Activated T-cell treated with anti-CD3 and anti-CD28 coated beads, Interleukin-2, amount 50 U/mL, for 72 hours (primary cell): ENCODE data around the gene MTCH1. TPM values are rescaled to one million over a fixed set of nuclear protein-coding genes. Genes with fewer than 3 reads are reported as not detected.

Experiments
- ATAC-seq, 2 donors: fragments of 150-1000 bp; cut with Tn5 transposase; replicated peaks in 1 of 2; 2 replicates each; pipeline ENCODE4 v1.10.0; 2021; ENCODE audit warnings: moderate library complexity in 2 of 2, mild to moderate bottlenecking in 1 of 2
- DNase-seq, 2 donors: peaks; one replicate each; pipeline ENCODE4 v3.0.0; 2021 to 2022; ENCODE audit warnings: mixed read lengths in 1 of 2
- H3K27ac Mint-ChIP-seq: one replicate; pipeline ENCODE4 v1.8.0; 2022; ENCODE audit warnings: mild to moderate bottlenecking, moderate library complexity, mixed read lengths
- H3K27me3 Mint-ChIP-seq: one replicate; pipeline ENCODE4 v1.8.0; 2022; ENCODE audit warnings: low read depth, mixed read lengths
- H3K36me3 Mint-ChIP-seq, 2 donors: one replicate each; pipeline ENCODE4 v1.8.0; 2022; ENCODE audit warnings: mixed read lengths in 2 of 2, mild to moderate bottlenecking in 1 of 2; ENCODE audit not compliant: insufficient read depth in 2 of 2
- H3K4me1 Mint-ChIP-seq: one replicate; pipeline ENCODE4 v1.8.0; 2022; ENCODE audit warnings: low read depth, mixed read lengths
- H3K4me3 Mint-ChIP-seq, 2 donors: one replicate each; pipeline ENCODE4 v1.8.0; 2022; ENCODE audit warnings: mild to moderate bottlenecking in 2 of 2, mixed read lengths in 2 of 2, moderate library complexity in 2 of 2
- H3K9me3 Mint-ChIP-seq, 2 donors: one replicate each; pipeline ENCODE4 v1.8.0; 2022; ENCODE audit warnings: mixed read lengths in 2 of 2
- total RNA-seq, 2 donors: library from RNA; stranded (reverse); gene quantifications; one replicate each; pipeline ENCODE4 v1.2.3, GENCODE V29; 2022

MTCH1 gene
- total RNA-seq, 2 donors from 2014 or later: 116 to 149 TPM

- Mint-ChIP-seq H3K4me3 (peak overlapping the region; percentile 11 to 70), H3K4me1 (peaks cover 50% of the 10 kb centered on the region), H3K27me3 (no peaks in the 10 kb centered on the region), H3K27ac (peak overlapping the region; percentile 82), H3K36me3 (peaks cover 4 to 14% of the 10 kb centered on the region in 2 donors), H3K9me3 (peaks cover 0 to 2% of the 10 kb centered on the region in 2 donors)
- no peak for DNase-seq
- peak; percentile 45 to 62 for ATAC-seq
These were observed 59.1 kb downstream of the MTCH1 start for GRCh38 chr6:36926708-36927513.

DNA sequence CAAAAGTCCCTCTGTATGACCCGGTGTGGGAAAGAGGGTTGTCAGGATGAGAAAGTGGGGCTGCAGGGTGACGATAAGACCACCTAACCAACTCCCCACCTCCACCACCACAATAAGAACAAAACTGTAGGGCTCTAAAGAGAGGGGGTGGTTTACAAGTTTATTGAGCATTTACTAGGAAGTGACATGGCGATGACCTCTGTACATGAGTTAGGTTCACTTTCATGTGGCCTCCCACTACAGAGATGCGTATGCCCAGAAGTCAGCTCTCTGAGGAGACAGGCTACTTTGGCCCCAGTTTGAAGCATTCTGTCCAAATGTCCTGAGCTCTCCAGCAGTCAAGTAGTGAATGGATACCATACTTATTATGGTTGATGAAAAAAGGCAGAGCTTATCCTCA is 60.2 kb downstream of the MTCH1 start:
- ATAC-seq (peak; percentile 80 to 85), DNase-seq (peak; percentile 38 to 56)
- peak overlapping the region; percentile 97 for H3K27ac Mint-ChIP-seq
- H3K4me3 Mint-ChIP-seq: peak overlapping the region; percentile 74 to 91
- H3K9me3 Mint-ChIP-seq: peaks cover 0 to 2% of the 10 kb centered on the region in 2 donors
- no peaks in the 10 kb centered on the region for H3K27me3 Mint-ChIP-seq
- peaks cover 50% of the 10 kb centered on the region for H3K4me1 Mint-ChIP-seq
- peaks cover 6 to 15% of the 10 kb centered on the region in 2 donors for H3K36me3 Mint-ChIP-seq

DNA sequence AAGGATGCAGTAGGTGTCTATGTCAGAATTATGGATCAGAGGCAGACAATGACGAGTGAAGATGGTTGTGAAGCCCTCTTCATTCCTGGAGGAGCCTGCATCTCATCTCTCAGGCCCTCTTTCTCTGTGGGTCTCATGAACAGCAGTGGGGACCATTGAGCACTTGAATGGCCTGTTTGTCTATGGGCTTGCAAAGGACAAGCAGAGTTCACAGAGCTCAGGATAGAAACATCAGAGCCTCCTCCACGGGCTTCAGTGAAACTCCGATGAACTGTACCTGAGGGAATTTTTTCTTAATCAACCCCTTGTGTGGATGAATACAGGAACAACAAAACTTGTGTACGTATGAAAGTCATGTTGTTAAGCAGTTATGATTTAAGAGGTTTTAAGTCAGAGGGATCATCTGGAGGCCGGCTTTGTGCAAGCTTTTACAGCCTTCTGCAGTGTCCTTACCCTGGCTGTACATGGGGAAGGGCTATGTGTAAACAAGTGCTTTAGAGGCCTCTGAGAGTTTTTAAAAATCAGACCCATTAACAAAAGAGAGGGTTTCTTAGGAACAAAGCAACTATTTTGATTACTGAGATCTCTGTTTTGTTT is 61.1 kb downstream of the MTCH1 start:
- peaks cover 6 to 18% of the 10 kb centered on the region in 2 donors for H3K36me3 Mint-ChIP-seq
- peak overlapping the region; percentile 48 to 91 for H3K4me3 Mint-ChIP-seq
- no peak for ATAC-seq
- H3K27me3 Mint-ChIP-seq: no peaks in the 10 kb centered on the region
- H3K27ac Mint-ChIP-seq: peak overlapping the region; percentile 97
- DNase-seq: no peak
- peaks cover 0 to 2% of the 10 kb centered on the region in 2 donors for H3K9me3 Mint-ChIP-seq
- H3K4me1 Mint-ChIP-seq: peaks cover 50% of the 10 kb centered on the region

GRCh38 chr6:36924131-36924530 is 61.9 kb downstream of the MTCH1 start:
- peaks cover 6 to 20% of the 10 kb centered on the region in 2 donors for H3K36me3 Mint-ChIP-seq

DNA sequence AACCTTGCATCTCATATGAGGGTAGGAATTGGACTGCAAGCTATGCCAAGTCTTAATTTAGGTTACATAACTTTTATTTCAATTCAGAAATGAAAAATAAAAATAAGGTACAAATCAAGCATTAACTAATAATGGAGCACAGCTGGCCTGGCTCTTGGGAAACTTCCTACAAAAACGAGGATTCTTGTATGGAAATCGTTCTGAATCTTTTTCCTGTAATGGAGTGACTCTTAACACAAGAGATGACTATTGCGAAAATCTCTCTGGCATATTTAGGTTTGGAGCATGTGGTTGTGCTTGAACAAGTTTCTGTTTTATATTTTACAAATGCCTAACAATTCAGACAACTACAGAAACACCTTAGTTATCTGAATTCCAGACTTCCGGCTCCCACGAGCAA is 65.5 kb downstream of the MTCH1 start:
- H3K4me1 Mint-ChIP-seq: peaks cover 38% of the 10 kb centered on the region
- H3K27ac Mint-ChIP-seq: no peak overlapping the region
- DNase-seq (no peak), ATAC-seq (no peak)
- no peaks in the 10 kb centered on the region for H3K9me3 Mint-ChIP-seq
- H3K4me3 Mint-ChIP-seq: no peak overlapping the region
- H3K36me3 Mint-ChIP-seq: peaks cover 9 to 26% of the 10 kb centered on the region in 2 donors
- H3K27me3 Mint-ChIP-seq: no peaks in the 10 kb centered on the region

More at GRCh38 chr6:36924131-36924530, 61.9 kb downstream of the MTCH1 start:
- peak overlapping the region; percentile 79 for H3K27ac Mint-ChIP-seq
- H3K4me3 Mint-ChIP-seq: peak overlapping the region; percentile 21 to 91
- peaks cover 50% of the 10 kb centered on the region for H3K4me1 Mint-ChIP-seq
- H3K27me3 Mint-ChIP-seq: no peaks in the 10 kb centered on the region
- DNase-seq (peak; percentile 33 to 35), ATAC-seq (peak; percentile 64 to 72)
- peaks cover 0 to 2% of the 10 kb centered on the region in 2 donors for H3K9me3 Mint-ChIP-seq

GRCh38 chr6:36920049-36920448 is 65.9 kb downstream of the MTCH1 start:
- ATAC-seq (no peak), DNase-seq (no peak)
- H3K4me1 Mint-ChIP-seq: peaks cover 38% of the 10 kb centered on the region
- H3K27me3 Mint-ChIP-seq: no peaks in the 10 kb centered on the region
- peaks cover 8 to 23% of the 10 kb centered on the region in 2 donors for H3K36me3 Mint-ChIP-seq
- H3K4me3 Mint-ChIP-seq: no peak overlapping the region
- peak overlapping the region; percentile 31 for H3K27ac Mint-ChIP-seq
- no peaks in the 10 kb centered on the region for H3K9me3 Mint-ChIP-seq

Other genes with a start within 250 kb of the MTCH1 start
- gene CPNE5, start 146.8 kb downstream of the MTCH1 start, total RNA-seq: 1 to 10 TPM in 1 of 2 donors, under 1 TPM in 1; 0.48 to 2.6 TPM
- 10 to 100 TPM; 32.6 to 43.0 TPM for gene PPIL1, start 111.4 kb downstream of the MTCH1 start, total RNA-seq
- 10 to 100 TPM; 53.1 to 54.6 TPM for gene C6orf89, start 100.2 kb downstream of the MTCH1 start, total RNA-seq
- gene PI16, start 31.5 kb downstream of the MTCH1 start, total RNA-seq: 1 to 10 TPM in 1 of 2 donors, under 1 TPM in 1; 0.14 to 4.2 TPM
- 1 to 10 TPM; 1.4 to 3.2 TPM for gene FGD2, start 19.5 kb upstream of the MTCH1 start, total RNA-seq
- gene PIM1, start 184.0 kb upstream of the MTCH1 start, total RNA-seq: 100 to 1,000 TPM; 334 to 429 TPM